ENCODE data around the gene LRRC4C.

GRCh38 chr11:40877981-40878380, 581.5 kb downstream of the LRRC4C start:
- TF ChIP-seq CTCF (conservative IDR thresholded peaks at IDR 0.05 in 1 of 2, IDR thresholded peaks at IDR 0.05 in 1 of 2; ENCODE audit: low read depth in 1 of 2, low read length in 2 of 2) (no peak), EZH2 (IDR thresholded peaks at IDR 0.05; ENCODE audit: low read length, missing control alignments) (no peak)

All from fibroblast of lung (primary cell).